CD4-positive, alpha-beta memory T cell (primary cell): Measurements from ENCODE around the gene ZMYM4. TPM values are rescaled to one million over a fixed set of nuclear protein-coding genes. Genes with fewer than 3 reads are reported as not detected.

Experiments
- CTCF ChIA-PET: fragments of 350-600 bp; sonication (Branson Sonifier 250); formaldehyde crosslinking; loops from one replicate; lab custom pipeline; 2021; ENCODE audit warnings: inconsistent platforms; ENCODE audit not compliant: partially characterized antibody; lab: Charles Lee
- POLR2A ChIA-PET: fragments of 350-600 bp; sonication (Branson Sonifier 250); formaldehyde crosslinking; loops from one replicate; lab custom pipeline; 2021; ENCODE audit not compliant: partially characterized antibody; lab: Charles Lee
- DNase-seq, 5 donors: peaks; one replicate each; pipeline versions ENCODE4 v3.0.0 to v3.0.0-alpha.2; 2020 to 2022; ENCODE audit warnings: mixed read lengths in 1 of 5
- H3K27ac ChIP-seq: one replicate; pipeline ENCODE4 v1.7.0; 2013; ENCODE audit warnings: low read depth, low read length
- H3K27me3 ChIP-seq: 2 replicates; pipeline ENCODE4 v1.7.0; 2013; ENCODE audit warnings: mild to moderate bottlenecking, low read length, moderate library complexity; ENCODE audit not compliant: insufficient read depth
- H3K36me3 ChIP-seq: 2 replicates; pipeline ENCODE4 v1.7.0; 2013; ENCODE audit warnings: mild to moderate bottlenecking, low read length, moderate library complexity; ENCODE audit not compliant: insufficient read depth
- H3K4me1 ChIP-seq: 2 replicates; pipeline ENCODE4 v1.7.0; 2013; ENCODE audit warnings: mild to moderate bottlenecking, low read length, moderate library complexity; ENCODE audit not compliant: insufficient read depth
- H3K4me3 ChIP-seq, 2 donors: one replicate each; pipeline ENCODE4 v1.7.0; 2013; ENCODE audit warnings: low read length in 2 of 2, mild to moderate bottlenecking in 1 of 2
- H3K9me3 ChIP-seq, 2 donors: one replicate each; pipeline ENCODE4 v1.7.0; 2013; ENCODE audit warnings: low read length in 2 of 2, control low read depth in 1 of 2; ENCODE audit not compliant: control insufficient read depth in 1 of 2
- H3K27ac Mint-ChIP-seq, 7 donors: one replicate each; pipeline ENCODE4 v1.8.0; 2020 to 2021; ENCODE audit warnings: mixed read lengths in 7 of 7, mild to moderate bottlenecking in 6 of 7, inconsistent platforms in 3 of 7, moderate library complexity in 3 of 7
- H3K27me3 Mint-ChIP-seq, 2 donors: one replicate each; pipeline ENCODE4 v1.8.0; 2020 to 2021; ENCODE audit warnings: mixed read lengths in 2 of 2
- H3K36me3 Mint-ChIP-seq, 2 donors: one replicate each; pipeline ENCODE4 v1.8.0; 2020 to 2021; ENCODE audit warnings: mixed read lengths in 2 of 2, inconsistent platforms in 1 of 2, mild to moderate bottlenecking in 1 of 2
- H3K4me1 Mint-ChIP-seq, 4 donors: one replicate each; pipeline ENCODE4 v1.8.0; 2020 to 2021; ENCODE audit warnings: mixed read lengths in 4 of 4, mild to moderate bottlenecking in 1 of 4
- H3K4me3 Mint-ChIP-seq, 8 donors: one replicate each; pipeline ENCODE4 v1.8.0; 2020 to 2021; ENCODE audit warnings: mixed read lengths in 8 of 8, mild to moderate bottlenecking in 7 of 8, moderate library complexity in 6 of 8, inconsistent platforms in 3 of 8
- H3K9me3 Mint-ChIP-seq, 8 donors: one replicate each; pipeline ENCODE4 v1.8.0; 2020 to 2021; ENCODE audit warnings: mixed read lengths in 8 of 8, mild to moderate bottlenecking in 5 of 8, inconsistent platforms in 3 of 8, moderate library complexity in 1 of 8
- intact Hi-C: fragments of 100-400 bp; cut with micrococcal nuclease; formaldehyde crosslinking; loops from one replicate; pipeline ENCODE4 v1.15.1; 2023
- polyA plus RNA-seq, 2 donors: library from polyadenylated mRNA; unstranded; fragments of 300-500 nt; fragmentation: Illumina TruSeq; gene quantifications; one replicate each; pipeline ENCODE4 v1.2.3, GENCODE V29; 2021
- total RNA-seq, 2 experiments: library from RNA; stranded (reverse); gene quantifications; one replicate each; pipeline ENCODE4 v1.2.3, GENCODE V29; 2021

The ZMYM4 gene
- total and polyA plus RNA-seq, 4 experiments from 2014 or later = 13.8 to 41.9 (median 34.5) TPM

- Histone ChIP-seq H3K4me3 (no peak overlapping the region), H3K27ac (no peak overlapping the region), H3K4me1 (no peaks in the 10 kb centered on the region), H3K27me3 (no peaks in the 10 kb centered on the region), H3K9me3 (no peaks in the 10 kb centered on the region), H3K36me3 (no peaks in the 10 kb centered on the region)
- Mint-ChIP-seq H3K9me3 (no peaks in the 10 kb centered on the region), H3K36me3 (peaks cover 10 to 14% of the 10 kb centered on the region in 2 donors), H3K27me3 (no peaks in the 10 kb centered on the region), H3K4me1 (peaks cover 0 to 12% (median 7%) of the 10 kb centered on the region in 4 donors), H3K27ac (peak overlapping the region in 3 of 7 donors; percentile 29 to 86 (median 30)), H3K4me3 (no peak overlapping the region)
- intact Hi-C loops = loop anchor here (1.0 kb wide), 2 partner anchors 96 to 446 kb away; no protein-coding TSS in a partner anchor
- CTCF ChIA-PET = interaction anchor here (0.7 to 7.8 kb wide), 3 partner anchors 10 to 97 kb away, joined by 4 to 54 read pairs (median 5); no protein-coding TSS in a partner anchor
- peak; percentile 42 to 51 (median 44) for DNase-seq
- POLR2A ChIA-PET = interaction anchor here (0.6 to 1.7 kb wide), 2 partner anchors 45 to 96 kb away, joined by 3 to 5 read pairs; no protein-coding TSS in a partner anchor
Measured at GRCh38 chr1:35298464-35298863, 30.0 kb downstream of the ZMYM4 start.

- Mint-ChIP-seq H3K36me3 (peaks cover 10 to 14% of the 10 kb centered on the region in 2 donors), H3K27ac (peak overlapping the region in 1 of 7 donors; percentile 29), H3K4me1 (peaks cover 0 to 9% (median 7%) of the 10 kb centered on the region in 4 donors), H3K4me3 (no peak overlapping the region), H3K9me3 (no peaks in the 10 kb centered on the region), H3K27me3 (no peaks in the 10 kb centered on the region)
- H3K36me3 ChIP-seq = no peaks in the 10 kb centered on the region
- no peak for DNase-seq
- no peaks in the 10 kb centered on the region for H3K4me1 ChIP-seq
- CTCF ChIA-PET = interaction anchor here (7.8 kb wide), 1 partner anchor 99 kb away, joined by 54 read pairs; no protein-coding TSS in a partner anchor
- no peak overlapping the region for H3K27ac ChIP-seq
- intact Hi-C loops = no loop called here
- H3K4me3 ChIP-seq = no peak overlapping the region
- no peaks in the 10 kb centered on the region for H3K27me3 ChIP-seq
- H3K9me3 ChIP-seq = no peaks in the 10 kb centered on the region
- POLR2A ChIA-PET = no interaction called here
Measured at GRCh38 chr1:35300376-35300775, 31.9 kb downstream of the ZMYM4 start.

- CTCF ChIA-PET = interaction anchor here (1.2 to 7.8 kb wide), 2 partner anchors 12 to 101 kb away, joined by 3 to 54 read pairs; no protein-coding TSS in a partner anchor
- H3K27ac Mint-ChIP-seq = peak overlapping the region in 2 of 7 donors; percentile 9 to 29
- no peak overlapping the region for H3K4me3 Mint-ChIP-seq
Measured at GRCh38 chr1:35301674-35302392, 33.3 kb downstream of the ZMYM4 start.

GRCh38 chr1:35305383-35305782 lies 36.9 kb downstream of the ZMYM4 start:
- H3K4me1 Mint-ChIP-seq = peaks cover 0 to 10% (median 4%) of the 10 kb centered on the region in 4 donors
- no peak overlapping the region for H3K4me3 Mint-ChIP-seq
- no peaks in the 10 kb centered on the region for H3K9me3 ChIP-seq
- H3K4me3 ChIP-seq = no peak overlapping the region
- H3K27me3 ChIP-seq = no peaks in the 10 kb centered on the region
- CTCF ChIA-PET = no interaction called here
- no peaks in the 10 kb centered on the region for H3K9me3 Mint-ChIP-seq
- intact Hi-C loops = no loop called here
- no peaks in the 10 kb centered on the region for H3K27me3 Mint-ChIP-seq
- no peak for DNase-seq
- H3K27ac ChIP-seq = no peak overlapping the region
- no peaks in the 10 kb centered on the region for H3K4me1 ChIP-seq
- peak overlapping the region in 2 of 7 donors; percentile 7 to 37 for H3K27ac Mint-ChIP-seq
- H3K36me3 Mint-ChIP-seq = peaks cover 1 to 7% of the 10 kb centered on the region in 2 donors
- no peaks in the 10 kb centered on the region for H3K36me3 ChIP-seq
- POLR2A ChIA-PET = no interaction called here

More at GRCh38 chr1:35301674-35302392, 33.3 kb downstream of the ZMYM4 start:
- Histone ChIP-seq H3K27me3 (no peaks in the 10 kb centered on the region), H3K4me3 (no peak overlapping the region), H3K4me1 (no peaks in the 10 kb centered on the region), H3K36me3 (no peaks in the 10 kb centered on the region), H3K9me3 (no peaks in the 10 kb centered on the region), H3K27ac (no peak overlapping the region)
- Mint-ChIP-seq H3K9me3 (no peaks in the 10 kb centered on the region), H3K36me3 (peaks cover 7 to 14% of the 10 kb centered on the region in 2 donors), H3K27me3 (no peaks in the 10 kb centered on the region), H3K4me1 (peaks cover 0 to 10% (median 7%) of the 10 kb centered on the region in 4 donors)
- no peak for DNase-seq
- intact Hi-C loops = no loop called here
- POLR2A ChIA-PET = interaction anchor here (0.6 kb wide), 1 partner anchor 114 kb away, joined by 3 read pairs; no protein-coding TSS in a partner anchor

GRCh38 chr1:35315649-35316048 lies 47.1 kb downstream of the ZMYM4 start:
- no peaks in the 10 kb centered on the region for H3K9me3 Mint-ChIP-seq
- intact Hi-C loops = no loop called here
- H3K36me3 ChIP-seq = peaks cover 4% of the 10 kb centered on the region
- H3K36me3 Mint-ChIP-seq = peaks cover 16 to 21% of the 10 kb centered on the region in 2 donors
- no peak overlapping the region for H3K4me3 ChIP-seq
- ChIA-PET CTCF (no interaction called here), POLR2A (no interaction called here)
- H3K27ac Mint-ChIP-seq = no peak overlapping the region
- H3K27ac ChIP-seq = no peak overlapping the region
- H3K27me3 ChIP-seq = no peaks in the 10 kb centered on the region
- H3K9me3 ChIP-seq = no peaks in the 10 kb centered on the region
- H3K27me3 Mint-ChIP-seq = no peaks in the 10 kb centered on the region
- H3K4me1 ChIP-seq = no peaks in the 10 kb centered on the region
- peaks cover 0 to 6% (median 5%) of the 10 kb centered on the region in 4 donors for H3K4me1 Mint-ChIP-seq
- no peak for DNase-seq
- no peak overlapping the region for H3K4me3 Mint-ChIP-seq

GRCh38 chr1:35316264-35316663 lies 47.8 kb downstream of the ZMYM4 start:
- Histone ChIP-seq H3K27ac (no peak overlapping the region), H3K27me3 (no peaks in the 10 kb centered on the region), H3K4me1 (no peaks in the 10 kb centered on the region), H3K9me3 (no peaks in the 10 kb centered on the region), H3K4me3 (no peak overlapping the region), H3K36me3 (no peaks in the 10 kb centered on the region)
- peaks cover 4 to 6% (median 5%) of the 10 kb centered on the region in 4 donors for H3K4me1 Mint-ChIP-seq
- no peak for DNase-seq
- no peak overlapping the region for H3K4me3 Mint-ChIP-seq
- intact Hi-C loops = no loop called here
- no peak overlapping the region for H3K27ac Mint-ChIP-seq
- ChIA-PET POLR2A (no interaction called here), CTCF (no interaction called here)
- H3K36me3 Mint-ChIP-seq = peaks cover 12 to 20% of the 10 kb centered on the region in 2 donors
- no peaks in the 10 kb centered on the region for H3K9me3 Mint-ChIP-seq
- no peaks in the 10 kb centered on the region for H3K27me3 Mint-ChIP-seq

GRCh38 chr1:35319988-35320713 lies 51.6 kb downstream of the ZMYM4 start:
- Histone ChIP-seq H3K27me3 (no peaks in the 10 kb centered on the region), H3K36me3 (no peaks in the 10 kb centered on the region), H3K9me3 (no peaks in the 10 kb centered on the region), H3K4me3 (no peak overlapping the region), H3K4me1 (no peaks in the 10 kb centered on the region), H3K27ac (no peak overlapping the region)
- intact Hi-C loops = no loop called here
- CTCF ChIA-PET = no interaction called here
- POLR2A ChIA-PET = no interaction called here
- H3K4me3 Mint-ChIP-seq = no peak overlapping the region
- no peak overlapping the region for H3K27ac Mint-ChIP-seq
- H3K36me3 Mint-ChIP-seq = peaks cover 11 to 19% of the 10 kb centered on the region in 2 donors
- H3K27me3 Mint-ChIP-seq = no peaks in the 10 kb centered on the region
- H3K4me1 Mint-ChIP-seq = peaks cover 9 to 26% (median 13%) of the 10 kb centered on the region in 4 donors
- H3K9me3 Mint-ChIP-seq = no peaks in the 10 kb centered on the region
- DNase-seq = no peak
